CD4-positive, alpha-beta T cell (primary cell): ENCODE measurements around the gene MYL4. TPM values are rescaled to one million over a fixed set of nuclear protein-coding genes. Genes with fewer than 3 reads are reported as not detected.
A peak's percentile ranks its signal among the peaks of the same experiment; 100 is the strongest.

ENCODE experiments used
- ATAC-seq: fragments of 200-7000 bp; cut with Tn5 transposase; one replicate; pipeline ENCODE4 v1.10.0; 2022; ENCODE audit warnings: mild to moderate bottlenecking; ENCODE audit not compliant: poor library complexity
- CTCF ChIA-PET: fragments of 350-600 bp; sonication (Branson Sonifier 250); formaldehyde crosslinking; loops from one replicate; lab custom pipeline; 2021; ENCODE audit warnings: antibody characterized with exemption, inconsistent platforms; lab: Charles Lee
- POLR2A ChIA-PET: fragments of 350-600 bp; sonication (Branson Sonifier 250); formaldehyde crosslinking; loops from one replicate; lab custom pipeline; 2021; ENCODE audit warnings: antibody characterized with exemption, inconsistent platforms; lab: Charles Lee
- DNase-seq, 14 experiments: peaks; one replicate each; pipeline ENCODE4 v3.0.0-alpha.2; 2013 to 2020; ENCODE audit warnings: mixed read lengths in 2 of 14
- H3K27ac ChIP-seq, 2 donors: one replicate each; pipeline versions ENCODE4 v1.5.1 to v1.7.0; 2013; ENCODE audit warnings: low read length in 2 of 2, low read depth in 1 of 2, mild to moderate bottlenecking in 1 of 2
- H3K27me3 ChIP-seq, 2 experiments: 1 replicate in 1 of 2; 2 replicates in 1 of 2; pipeline versions ENCODE4 v1.6.1 to v1.7.0; 2013; ENCODE audit warnings: low read length in 2 of 2, control low read depth in 1 of 2, mild to moderate bottlenecking in 1 of 2, moderate library complexity in 1 of 2; ENCODE audit not compliant: insufficient read depth in 2 of 2, control insufficient read depth in 1 of 2
- H3K36me3 ChIP-seq: one replicate; pipeline ENCODE4 v1.6.1; 2013; ENCODE audit warnings: low read length, control low read depth; ENCODE audit not compliant: insufficient read depth
- H3K4me1 ChIP-seq: one replicate; pipeline ENCODE4 v1.6.1; 2013; ENCODE audit warnings: low read length, control low read depth; ENCODE audit not compliant: insufficient read depth
- H3K4me3 ChIP-seq: one replicate; pipeline ENCODE4 v1.5.1; 2013; ENCODE audit warnings: mild to moderate bottlenecking, low read length, moderate library complexity
- H3K9me3 ChIP-seq, 2 experiments: 1 replicate in 1 of 2; 2 replicates in 1 of 2; pipeline versions ENCODE4 v1.6.1 to v1.7.0; 2013; ENCODE audit warnings: low read length in 2 of 2, mild to moderate bottlenecking in 2 of 2, control low read depth in 1 of 2, moderate library complexity in 1 of 2; ENCODE audit not compliant: control insufficient read depth in 1 of 2, insufficient read depth in 1 of 2
- H3K27ac Mint-ChIP-seq: one replicate; pipeline ENCODE4 v1.8.0; 2020; ENCODE audit warnings: mixed read lengths
- H3K27me3 Mint-ChIP-seq: one replicate; pipeline ENCODE4 v1.8.0; 2021; ENCODE audit warnings: mixed read lengths
- H3K36me3 Mint-ChIP-seq: one replicate; pipeline ENCODE4 v1.8.0; 2021; ENCODE audit warnings: low read depth, mixed read lengths
- H3K4me1 Mint-ChIP-seq: one replicate; pipeline ENCODE4 v1.8.0; 2021; ENCODE audit warnings: low read depth, mixed read lengths
- H3K4me3 Mint-ChIP-seq: one replicate; pipeline ENCODE4 v1.8.0; 2020; ENCODE audit warnings: mild to moderate bottlenecking, mixed read lengths
- H3K9me3 Mint-ChIP-seq: one replicate; pipeline ENCODE4 v1.8.0; 2020; ENCODE audit warnings: mixed read lengths
- intact Hi-C, 2 experiments: fragments of 100-400 bp; cut with DNase I in 1 of 2; cut with micrococcal nuclease in 1 of 2; formaldehyde crosslinking; loops; one replicate each; pipeline versions ENCODE4 v1.15.1 to v1.9.0; 2023 to 2025; cut with DNase I, micrococcal nuclease
- total RNA-seq, 174 experiments: library from RNA in 2 of 174; stranded (reverse) in 2 of 174; gene quantifications; one replicate each; pipeline ENCODE4 v1.2.3 and lab custom pipeline; 2021 to 2026
- TF ChIP-seq, protein P1 (sequence below): fragments of 200-600 bp; IDR thresholded peaks from one replicate; pipeline ENCODE4 v1.8.0; 2022; ENCODE audit warnings: antibody characterized with exemption, mild to moderate bottlenecking

Gene MYL4
- total RNA-seq, 2 experiments from 2014 or later = not detected

DNA sequence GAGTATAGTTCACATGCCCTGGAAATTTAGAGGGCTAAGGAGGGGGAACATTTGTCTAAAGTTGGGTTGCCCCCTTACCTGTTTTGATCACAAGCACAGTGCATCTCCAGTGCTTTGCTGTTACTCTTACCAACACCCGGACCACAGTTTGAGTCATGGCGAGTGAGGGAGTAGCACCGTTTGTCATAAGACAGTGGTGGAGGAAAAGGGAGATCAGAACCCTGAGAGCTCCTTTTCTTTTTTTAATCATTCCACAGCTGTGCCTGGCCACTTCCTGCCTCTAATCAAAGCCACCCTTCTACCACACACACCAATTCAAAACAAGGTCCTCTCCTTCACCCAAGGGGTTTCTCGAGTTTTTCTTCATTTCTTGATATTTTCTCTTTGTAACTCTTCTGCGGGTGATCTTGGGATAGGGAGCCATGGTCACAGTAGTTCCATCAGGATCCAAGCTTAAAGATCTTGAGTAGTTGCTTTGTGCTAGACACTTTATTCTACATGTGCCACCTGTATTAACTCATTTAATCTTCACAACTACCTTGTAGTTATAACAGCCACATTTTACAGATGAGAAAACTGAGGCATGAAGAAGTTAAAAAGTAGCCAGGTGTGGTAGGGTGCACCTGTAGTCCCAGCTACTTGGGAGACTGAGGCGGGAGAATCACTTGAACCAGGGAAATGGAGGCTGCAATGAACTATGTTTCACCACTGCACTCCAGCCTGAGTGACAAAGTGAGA is 5.0 kb upstream of the MYL4 start:
- Histone ChIP-seq H3K36me3 (no peaks in the 10 kb centered on the region), H3K4me1 (peaks cover 64% of the 10 kb centered on the region), H3K9me3 (no peaks in the 10 kb centered on the region), H3K4me3 (no peak overlapping the region), H3K27me3 (no peaks in the 10 kb centered on the region), H3K27ac (peak overlapping the region; percentile 66 to 87)
- ChIA-PET POLR2A (interaction anchor here (4.9 to 5.3 kb wide), 2 partner anchors 15 kb away, joined by 35 to 68 read pairs; partner anchors contain the start of gene CDC27), CTCF (interaction anchor here (1.4 to 1.6 kb wide), 2 partner anchors 10 to 111 kb away, joined by 3 to 5 read pairs; no protein-coding TSS in a partner anchor)
- intact Hi-C loops = no loop called here
- Mint-ChIP-seq H3K27me3 (no peaks in the 10 kb centered on the region), H3K27ac (peak overlapping the region; percentile 92), H3K4me3 (peak overlapping the region; percentile 81), H3K9me3 (no peaks in the 10 kb centered on the region), H3K4me1 (peaks cover 60% of the 10 kb centered on the region), H3K36me3 (no peaks in the 10 kb centered on the region)
- peak; percentile 44 for ATAC-seq
- peak in 11 of 14 experiments; percentile 22 to 81 (median 39) for DNase-seq
- TF ChIP-seq, protein P1, sequence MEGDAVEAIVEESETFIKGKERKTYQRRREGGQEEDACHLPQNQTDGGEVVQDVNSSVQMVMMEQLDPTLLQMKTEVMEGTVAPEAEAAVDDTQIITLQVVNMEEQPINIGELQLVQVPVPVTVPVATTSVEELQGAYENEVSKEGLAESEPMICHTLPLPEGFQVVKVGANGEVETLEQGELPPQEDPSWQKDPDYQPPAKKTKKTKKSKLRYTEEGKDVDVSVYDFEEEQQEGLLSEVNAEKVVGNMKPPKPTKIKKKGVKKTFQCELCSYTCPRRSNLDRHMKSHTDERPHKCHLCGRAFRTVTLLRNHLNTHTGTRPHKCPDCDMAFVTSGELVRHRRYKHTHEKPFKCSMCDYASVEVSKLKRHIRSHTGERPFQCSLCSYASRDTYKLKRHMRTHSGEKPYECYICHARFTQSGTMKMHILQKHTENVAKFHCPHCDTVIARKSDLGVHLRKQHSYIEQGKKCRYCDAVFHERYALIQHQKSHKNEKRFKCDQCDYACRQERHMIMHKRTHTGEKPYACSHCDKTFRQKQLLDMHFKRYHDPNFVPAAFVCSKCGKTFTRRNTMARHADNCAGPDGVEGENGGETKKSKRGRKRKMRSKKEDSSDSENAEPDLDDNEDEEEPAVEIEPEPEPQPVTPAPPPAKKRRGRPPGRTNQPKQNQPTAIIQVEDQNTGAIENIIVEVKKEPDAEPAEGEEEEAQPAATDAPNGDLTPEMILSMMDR = no peak

DNA sequence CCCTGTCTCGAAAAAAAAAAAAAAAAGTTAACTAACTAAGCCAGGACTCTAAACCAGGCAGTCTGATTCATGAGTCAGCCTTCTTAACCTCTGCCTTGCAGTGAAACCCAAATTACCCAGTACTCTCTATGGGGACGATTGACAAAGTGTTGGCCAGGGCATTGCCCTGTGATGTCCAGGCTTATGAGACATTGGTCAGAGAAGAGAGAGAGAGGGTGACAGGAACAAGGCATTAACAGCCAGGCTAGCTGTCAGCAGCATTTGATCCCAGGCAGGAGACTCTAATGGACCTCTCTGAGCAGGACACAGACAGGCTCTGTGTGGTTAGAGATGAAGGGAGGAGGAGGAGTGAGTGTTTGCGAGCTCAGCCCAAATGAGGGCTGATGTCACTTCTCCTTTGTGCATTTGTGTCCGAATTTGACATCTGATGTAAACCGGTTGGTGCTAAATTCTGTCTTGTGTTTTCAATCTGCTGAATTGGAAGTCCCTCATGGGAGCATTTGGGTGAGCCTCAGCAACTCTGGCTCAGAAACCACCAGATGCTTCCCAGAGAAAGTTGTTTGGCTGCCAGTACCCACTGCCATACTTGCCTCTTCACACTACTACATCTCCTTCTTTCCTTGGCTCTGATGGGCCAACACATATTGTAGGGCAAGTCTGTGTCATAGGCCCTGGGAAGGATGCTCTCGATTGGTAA is 4.3 kb upstream of the MYL4 start:
- H3K36me3 ChIP-seq = no peaks in the 10 kb centered on the region
- peak overlapping the region; percentile 92 for H3K27ac Mint-ChIP-seq
- H3K4me3 Mint-ChIP-seq = peak overlapping the region; percentile 81
- TF ChIP-seq, protein P1 = no peak
- H3K27me3 Mint-ChIP-seq = no peaks in the 10 kb centered on the region
- POLR2A ChIA-PET = interaction anchor here (0.9 to 5.3 kb wide), 7 partner anchors 11 to 489 kb away, joined by 3 to 68 read pairs (median 5); partner anchors contain the start of gene CDC27
- peak overlapping the region; percentile 50 for H3K4me3 ChIP-seq
- peak overlapping the region; percentile 66 to 87 for H3K27ac ChIP-seq
- H3K4me1 Mint-ChIP-seq = peaks cover 58% of the 10 kb centered on the region
- H3K9me3 ChIP-seq = no peaks in the 10 kb centered on the region
- no peaks in the 10 kb centered on the region for H3K9me3 Mint-ChIP-seq
- H3K27me3 ChIP-seq = no peaks in the 10 kb centered on the region
- intact Hi-C loops = loop anchor here in 1 of 2 experiments (1.0 kb wide), 1 partner anchor 12 kb away; no protein-coding TSS in a partner anchor
- peak in 10 of 14 experiments; percentile 14 to 69 (median 34) for DNase-seq
- CTCF ChIA-PET = interaction anchor here (0.5 to 1.6 kb wide), 4 partner anchors 9 to 658 kb away, joined by 3 to 5 read pairs (median 3); partner anchors contain the start of gene ITGB3
- H3K36me3 Mint-ChIP-seq = no peaks in the 10 kb centered on the region
- peaks cover 60% of the 10 kb centered on the region for H3K4me1 ChIP-seq
- peak; percentile 59 for ATAC-seq

DNA sequence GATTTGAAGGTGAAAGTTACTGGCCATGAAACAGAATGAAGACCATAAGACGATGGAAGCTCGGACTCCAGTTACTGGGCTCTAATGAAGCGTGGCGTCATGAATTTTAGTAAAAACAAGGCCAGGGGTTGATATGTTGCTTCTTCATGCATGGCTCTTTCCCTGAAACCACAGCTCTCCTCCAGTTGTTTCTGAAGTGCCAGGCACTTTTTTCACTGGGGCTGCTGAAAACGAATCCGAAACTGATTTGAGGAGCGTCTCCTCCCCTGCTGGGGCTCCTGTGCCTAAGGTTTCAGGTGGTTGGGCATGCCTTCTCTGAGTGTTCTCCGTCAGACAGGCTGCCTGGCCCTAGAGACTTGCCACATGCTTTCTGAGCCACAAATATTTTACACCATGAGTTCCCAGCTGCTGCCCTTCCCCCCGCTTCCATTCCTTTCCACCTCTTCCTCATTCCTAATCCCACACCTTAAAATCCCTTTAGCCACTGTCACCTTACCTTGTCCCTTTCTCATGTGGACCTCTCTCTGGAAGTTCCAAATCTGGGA is 3.7 kb upstream of the MYL4 start:
- ChIA-PET POLR2A (interaction anchor here (0.9 to 5.3 kb wide), 10 partner anchors 8 to 490 kb away, joined by 3 to 68 read pairs (median 4); partner anchors contain the start of genes CDC27 and KPNB1), CTCF (interaction anchor here (0.5 to 1.6 kb wide), 4 partner anchors 9 to 657 kb away, joined by 3 to 5 read pairs (median 3); partner anchors contain the start of gene ITGB3)
- no peaks in the 10 kb centered on the region for H3K27me3 Mint-ChIP-seq
- no peaks in the 10 kb centered on the region for H3K36me3 Mint-ChIP-seq
- H3K4me1 Mint-ChIP-seq = peaks cover 51% of the 10 kb centered on the region
- H3K27ac ChIP-seq = peak overlapping the region; percentile 66 to 87
- DNase-seq = peak; percentile 46 to 90 (median 60)
- H3K4me3 ChIP-seq = peak overlapping the region; percentile 50
- no peaks in the 10 kb centered on the region for H3K36me3 ChIP-seq
- H3K4me3 Mint-ChIP-seq = peak overlapping the region; percentile 81
- no peaks in the 10 kb centered on the region for H3K9me3 ChIP-seq
- peak; percentile 82 for ATAC-seq
- intact Hi-C loops = loop anchor here in 1 of 2 experiments (1.0 kb wide), 1 partner anchor 12 kb away; no protein-coding TSS in a partner anchor
- H3K4me1 ChIP-seq = peaks cover 54% of the 10 kb centered on the region
- H3K9me3 Mint-ChIP-seq = no peaks in the 10 kb centered on the region
- peak overlapping the region; percentile 92 for H3K27ac Mint-ChIP-seq
- no peaks in the 10 kb centered on the region for H3K27me3 ChIP-seq
- TF ChIP-seq, protein P1 = no peak
